ENCODE data around the gene ANKUB1. TPM values are rescaled to one million over a fixed set of nuclear protein-coding genes. Genes with fewer than 3 reads are reported as not detected.

Gene ANKUB1
- total RNA-seq, 1 donor from 2014 or later: not detected

DNA sequence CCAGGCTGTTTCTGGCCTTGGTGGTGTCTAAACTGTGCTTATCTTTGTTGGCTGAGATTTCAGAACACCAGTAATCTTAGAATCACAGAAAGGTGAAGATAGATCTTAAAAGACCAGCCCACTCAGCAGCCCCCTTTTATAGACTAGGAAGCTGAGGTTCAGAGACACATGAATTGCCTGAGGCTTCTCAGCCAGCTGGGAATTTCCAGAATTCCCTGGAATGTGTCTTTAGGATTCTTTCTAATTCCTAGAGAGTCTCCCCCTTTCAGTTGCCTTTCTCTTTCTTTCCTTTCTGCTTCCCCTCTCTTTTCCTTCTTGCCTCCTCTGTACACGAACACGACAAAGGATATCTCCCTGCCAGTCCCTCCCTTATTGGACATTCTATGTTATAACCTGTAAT is 19.5 kb downstream of the ANKUB1 start:
- Histone ChIP-seq H3K9ac (no peak overlapping the region), H3K9me3 (ENCODE audit: low read depth) (no peaks in the 10 kb centered on the region), H3K4me1 (no peaks in the 10 kb centered on the region), H3K27me3 (no peaks in the 10 kb centered on the region), H3F3A (ENCODE audit: low read depth) (no peaks in the 10 kb centered on the region), H3K4me3 (no peak overlapping the region), H2AFZ (replicated peaks) (no peak overlapping the region), H3K27ac (no peak overlapping the region), H3K4me2 (no peak overlapping the region), H3K79me2 (ENCODE audit: low read depth) (no peaks in the 10 kb centered on the region), H4K20me1 (ENCODE audit: low read depth) (no peaks in the 10 kb centered on the region), H3K36me3 (no peaks in the 10 kb centered on the region)
- peaks cover 3% of the 10 kb centered on the region for H3K27me3 Mint-ChIP-seq (ENCODE audit: insufficient read depth, low read depth)
- no peak overlapping the region for H3K4me3 Mint-ChIP-seq
- no peak overlapping the region for H3K27ac Mint-ChIP-seq
- no peaks in the 10 kb centered on the region for H3K9me3 Mint-ChIP-seq
- TF ChIP-seq, protein P1, sequence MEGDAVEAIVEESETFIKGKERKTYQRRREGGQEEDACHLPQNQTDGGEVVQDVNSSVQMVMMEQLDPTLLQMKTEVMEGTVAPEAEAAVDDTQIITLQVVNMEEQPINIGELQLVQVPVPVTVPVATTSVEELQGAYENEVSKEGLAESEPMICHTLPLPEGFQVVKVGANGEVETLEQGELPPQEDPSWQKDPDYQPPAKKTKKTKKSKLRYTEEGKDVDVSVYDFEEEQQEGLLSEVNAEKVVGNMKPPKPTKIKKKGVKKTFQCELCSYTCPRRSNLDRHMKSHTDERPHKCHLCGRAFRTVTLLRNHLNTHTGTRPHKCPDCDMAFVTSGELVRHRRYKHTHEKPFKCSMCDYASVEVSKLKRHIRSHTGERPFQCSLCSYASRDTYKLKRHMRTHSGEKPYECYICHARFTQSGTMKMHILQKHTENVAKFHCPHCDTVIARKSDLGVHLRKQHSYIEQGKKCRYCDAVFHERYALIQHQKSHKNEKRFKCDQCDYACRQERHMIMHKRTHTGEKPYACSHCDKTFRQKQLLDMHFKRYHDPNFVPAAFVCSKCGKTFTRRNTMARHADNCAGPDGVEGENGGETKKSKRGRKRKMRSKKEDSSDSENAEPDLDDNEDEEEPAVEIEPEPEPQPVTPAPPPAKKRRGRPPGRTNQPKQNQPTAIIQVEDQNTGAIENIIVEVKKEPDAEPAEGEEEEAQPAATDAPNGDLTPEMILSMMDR (IDR thresholded peaks at IDR 0.05): no peak
- TF ChIP-seq EZH2phosphoT487 (IDR thresholded peaks at IDR 0.05) (no peak), EZH2 (IDR thresholded peaks at IDR 0.05) (no peak)
- DNase-seq (ENCODE audit: low spot score): no peak
- no peaks in the 10 kb centered on the region for H3K36me3 Mint-ChIP-seq
- H3K4me1 Mint-ChIP-seq: no peaks in the 10 kb centered on the region

DNA sequence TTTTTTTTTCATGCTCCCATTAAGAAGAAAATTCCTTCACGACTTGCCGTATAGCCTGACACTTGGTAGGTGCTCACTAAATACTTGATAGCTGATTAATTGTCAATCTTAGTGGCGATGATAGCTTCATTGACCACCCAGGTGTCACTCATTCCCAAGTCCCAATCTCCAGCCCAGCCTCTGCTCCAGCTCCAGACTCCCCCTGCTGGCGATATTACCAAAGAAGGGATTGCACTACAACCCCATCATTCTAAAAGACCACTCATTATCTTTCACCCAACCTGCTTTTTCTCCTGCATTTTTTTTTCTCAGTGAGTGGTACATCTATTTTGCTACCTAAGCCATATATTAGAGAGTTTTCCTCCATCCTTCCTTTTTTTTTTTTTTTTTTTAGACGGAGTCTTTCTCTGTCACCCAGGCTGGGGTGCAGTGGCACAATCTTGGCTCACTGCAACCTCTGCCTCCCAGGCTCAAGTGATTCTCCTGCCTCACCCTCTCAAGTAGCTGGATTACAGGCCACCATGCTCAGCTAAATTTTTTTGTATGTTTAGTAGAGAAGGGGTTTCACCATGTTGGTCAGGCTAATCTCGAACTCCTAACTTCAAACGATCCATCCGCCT is 20.6 kb downstream of the ANKUB1 start:
- no peak for TF ChIP-seq EZH2 (IDR thresholded peaks at IDR 0.05)
- TF ChIP-seq, protein P1 (IDR thresholded peaks at IDR 0.05): peak; percentile 82
- no peaks in the 10 kb centered on the region for H3K27me3 ChIP-seq
- no peaks in the 10 kb centered on the region for H3K79me2 ChIP-seq (ENCODE audit: low read depth)
- H4K20me1 ChIP-seq (ENCODE audit: low read depth): no peaks in the 10 kb centered on the region
- peak; percentile 81 for DNase-seq (ENCODE audit: low spot score)
- Mint-ChIP-seq H3K27me3 (ENCODE audit: insufficient read depth, low read depth) (peaks cover 3% of the 10 kb centered on the region), H3K4me1 (peaks cover 5% of the 10 kb centered on the region), H3K9me3 (no peaks in the 10 kb centered on the region), H3K4me3 (no peak overlapping the region), H3K27ac (no peak overlapping the region), H3K36me3 (no peaks in the 10 kb centered on the region)
- H3K36me3 ChIP-seq: no peaks in the 10 kb centered on the region
- no peaks in the 10 kb centered on the region for H3K4me1 ChIP-seq
- H3F3A ChIP-seq (ENCODE audit: low read depth): no peaks in the 10 kb centered on the region
- H2AFZ ChIP-seq (replicated peaks): no peak overlapping the region
- H3K4me2 ChIP-seq: no peak overlapping the region
- H3K4me3 ChIP-seq: no peak overlapping the region
- no peaks in the 10 kb centered on the region for H3K9me3 ChIP-seq (ENCODE audit: low read depth)
- H3K9ac ChIP-seq: no peak overlapping the region
- no peak overlapping the region for H3K27ac ChIP-seq

DNA sequence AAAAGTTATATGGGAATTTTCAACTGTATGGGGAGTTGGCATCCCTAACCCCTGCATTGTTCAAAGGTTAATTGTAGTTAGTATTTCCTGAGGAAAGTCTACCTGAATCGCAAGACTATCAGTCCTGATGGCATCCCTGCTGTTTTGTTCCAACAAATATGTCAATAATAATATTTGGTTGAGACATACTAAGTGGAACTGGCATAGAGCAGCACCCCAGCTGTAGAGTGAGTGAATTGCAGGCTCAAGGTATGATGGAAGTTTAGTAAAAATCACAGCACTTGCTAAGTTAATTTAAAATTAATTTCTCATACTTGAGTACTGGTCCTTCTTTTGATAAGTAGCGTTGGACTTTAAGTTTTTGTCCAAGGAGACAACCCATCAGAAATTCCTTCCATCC is 22.1 kb downstream of the ANKUB1 start:
- Histone ChIP-seq H3K27me3 (no peaks in the 10 kb centered on the region), H3K4me1 (no peaks in the 10 kb centered on the region)

More for the DNA sequence above, 22.1 kb downstream of the ANKUB1 start:
- Mint-ChIP-seq H3K9me3 (no peaks in the 10 kb centered on the region), H3K27ac (no peak overlapping the region), H3K4me3 (no peak overlapping the region), H3K4me1 (peaks cover 5% of the 10 kb centered on the region), H3K36me3 (no peaks in the 10 kb centered on the region), H3K27me3 (ENCODE audit: insufficient read depth, low read depth) (peaks cover 3% of the 10 kb centered on the region)
- Histone ChIP-seq H3K36me3 (no peaks in the 10 kb centered on the region), H3K9me3 (ENCODE audit: low read depth) (no peaks in the 10 kb centered on the region), H3F3A (ENCODE audit: low read depth) (no peaks in the 10 kb centered on the region), H3K4me3 (no peak overlapping the region), H3K27ac (no peak overlapping the region), H3K9ac (no peak overlapping the region), H4K20me1 (ENCODE audit: low read depth) (no peaks in the 10 kb centered on the region), H3K79me2 (ENCODE audit: low read depth) (no peaks in the 10 kb centered on the region), H2AFZ (replicated peaks) (no peak overlapping the region), H3K4me2 (no peak overlapping the region)
- DNase-seq (ENCODE audit: low spot score): no peak
- TF ChIP-seq, protein P1 (IDR thresholded peaks at IDR 0.05): no peak
- no peak for TF ChIP-seq EZH2 (IDR thresholded peaks at IDR 0.05)

Data from neural progenitor cell (in vitro differentiated cells).